ENCODE data around the gene RNF39.
A peak's percentile ranks its signal among the peaks of the same experiment; 100 is the strongest.
"Not testable (repeated sequence)": the region's sequence is repeated elsewhere in the genome, so short reads cannot be mapped to it uniquely, and the experiment has no call there.

The RNF39 gene

DNA sequence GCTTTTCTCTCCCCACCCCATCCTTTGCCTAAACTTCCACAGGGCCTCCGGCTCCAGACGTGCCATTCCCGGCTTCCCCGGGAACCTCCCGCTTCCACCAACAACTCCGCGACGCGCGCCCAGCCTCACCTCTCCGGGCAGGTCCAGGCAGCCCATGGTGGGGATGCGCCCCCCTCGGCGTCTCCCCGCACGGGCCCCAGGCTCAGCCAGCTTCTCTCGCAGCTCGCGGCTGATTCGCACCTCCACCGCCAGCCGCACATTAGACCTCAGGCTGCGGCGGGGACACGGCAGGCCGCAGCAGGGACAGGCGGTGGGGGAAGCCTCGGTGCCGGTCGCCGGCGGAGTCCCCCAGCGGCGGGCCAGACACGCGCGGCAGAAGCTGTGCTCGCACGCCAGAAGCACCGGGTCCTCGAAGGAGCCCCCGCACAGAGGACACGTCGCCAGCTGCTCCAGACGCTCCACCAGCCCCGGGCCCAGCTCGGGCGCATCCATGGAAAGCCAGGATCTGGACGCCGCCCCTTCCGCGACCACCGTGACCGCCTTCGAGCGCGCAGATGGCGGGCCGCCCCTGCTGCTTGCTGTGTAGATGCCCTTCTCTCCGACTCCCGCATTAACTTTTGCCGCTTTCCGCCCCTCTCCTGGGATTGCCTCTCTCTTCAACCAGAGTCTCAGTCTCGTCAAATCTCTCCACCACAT lies at the start of gene RNF39:
Gene RNF39, minus strand, starts transcription at position 676 of the 696 bp plus-strand sequence. Its CDS starts 184 bp downstream, at position 492.
- no peak for DNase-seq (ENCODE audit: low read depth)

DNA sequence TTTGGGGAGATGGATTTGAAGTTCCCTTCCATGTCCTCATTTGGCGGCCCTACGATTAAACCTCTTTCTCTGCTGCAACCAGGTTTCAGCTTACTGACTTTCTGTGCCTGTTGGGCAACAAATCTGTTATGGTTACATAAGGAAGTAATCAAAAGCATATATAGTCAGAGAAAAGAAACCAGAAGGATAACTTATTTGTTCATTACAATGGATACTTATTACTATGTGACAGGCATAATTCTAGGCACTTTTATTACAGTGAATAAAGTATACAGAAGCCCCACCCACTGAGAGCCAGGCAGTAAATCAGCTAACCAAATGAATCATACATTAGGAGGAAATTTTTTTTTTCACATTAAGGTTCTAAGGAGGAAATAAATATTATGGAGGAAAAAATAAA lies 46.9 kb upstream of the RNF39 start:
- no peak for DNase-seq (ENCODE audit: low read depth)

DNA sequence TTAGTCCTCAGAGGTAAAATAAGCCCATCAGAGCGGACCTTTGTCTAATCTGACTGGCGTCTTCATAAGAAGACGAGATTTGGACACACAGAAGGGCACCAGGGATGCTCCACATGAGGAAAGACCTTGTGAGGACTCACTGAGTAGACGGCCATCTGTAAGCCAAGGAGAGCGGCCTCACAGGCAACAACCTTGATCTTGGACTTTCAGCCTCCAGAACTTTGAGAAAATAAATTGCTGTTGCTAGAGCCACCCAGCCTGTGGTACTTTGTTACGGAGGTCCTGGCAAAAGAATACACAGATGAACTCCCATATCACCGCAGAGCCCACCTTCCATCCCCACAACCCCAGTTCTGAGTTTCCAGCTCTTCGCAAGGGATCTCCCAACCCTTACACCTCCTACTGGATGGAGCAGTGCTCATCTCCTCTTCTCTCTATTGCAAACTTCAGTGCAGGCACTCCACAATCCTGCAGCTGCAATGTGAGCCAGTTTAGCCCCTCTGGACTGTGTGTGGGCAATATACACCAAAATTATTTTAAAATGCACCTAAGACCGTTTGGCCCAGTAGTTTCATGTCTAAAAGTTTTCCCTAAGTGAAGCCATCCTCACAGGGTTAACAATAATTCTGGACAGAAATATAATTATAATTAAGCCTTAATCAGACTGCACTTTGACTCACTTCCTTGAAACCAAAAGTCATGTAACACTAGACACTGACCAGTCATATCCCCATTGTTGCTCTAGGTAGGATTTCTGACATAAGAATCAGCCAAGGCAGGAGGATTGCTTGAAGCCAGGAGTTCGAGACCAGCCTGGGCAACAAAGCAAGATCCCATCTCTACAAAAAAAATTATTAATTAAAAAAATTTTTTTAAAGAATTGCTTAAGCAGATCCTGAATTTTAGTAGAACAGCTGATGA lies 46.1 kb upstream of the RNF39 start:
- no peak for DNase-seq (ENCODE audit: low read depth)

GRCh38 chr6:30118691-30119090 lies 43.1 kb upstream of the RNF39 start:
- DNase-seq (ENCODE audit: low read depth) = not testable (repeated sequence)

DNA sequence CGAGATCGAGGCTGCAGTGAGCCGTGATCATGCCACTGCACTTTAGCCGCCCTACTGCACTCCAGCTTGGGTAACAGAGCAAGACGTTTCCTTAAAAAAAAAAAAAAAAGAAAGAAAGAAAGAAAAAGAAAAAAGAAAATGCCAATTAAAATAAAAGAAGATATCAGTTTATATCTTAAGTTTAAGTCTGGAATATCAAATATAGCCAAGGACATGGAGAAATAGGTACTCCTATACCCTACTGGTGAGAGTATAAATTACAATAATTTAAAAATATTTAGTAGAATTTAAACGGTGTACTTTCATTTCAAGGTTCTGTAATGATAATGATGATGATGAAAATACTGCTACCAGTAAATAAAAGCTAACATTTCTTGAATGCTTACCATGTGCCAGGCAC lies 41.2 kb upstream of the RNF39 start:
- DNase-seq (ENCODE audit: low read depth) = no peak

DNA sequence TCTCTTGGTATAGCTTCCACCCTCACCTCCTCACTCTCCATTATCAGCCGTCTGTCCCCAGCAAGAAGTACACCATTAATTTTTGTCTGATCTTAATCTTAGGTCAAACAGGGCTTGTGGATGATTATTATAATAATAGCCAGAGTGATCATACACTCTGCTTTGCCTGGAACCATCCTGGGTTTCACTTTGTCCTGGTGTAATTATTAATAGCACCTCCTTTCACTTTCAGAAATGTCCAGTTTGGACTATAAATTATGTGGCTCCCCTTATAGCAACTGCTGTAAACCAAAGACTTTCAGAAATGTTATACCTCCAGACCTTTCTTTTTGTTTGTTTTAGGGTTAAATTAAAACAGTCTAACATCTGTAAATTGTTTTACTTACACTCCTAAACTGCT lies 38.3 kb upstream of the RNF39 start:
- DNase-seq (ENCODE audit: low read depth) = no peak

DNA sequence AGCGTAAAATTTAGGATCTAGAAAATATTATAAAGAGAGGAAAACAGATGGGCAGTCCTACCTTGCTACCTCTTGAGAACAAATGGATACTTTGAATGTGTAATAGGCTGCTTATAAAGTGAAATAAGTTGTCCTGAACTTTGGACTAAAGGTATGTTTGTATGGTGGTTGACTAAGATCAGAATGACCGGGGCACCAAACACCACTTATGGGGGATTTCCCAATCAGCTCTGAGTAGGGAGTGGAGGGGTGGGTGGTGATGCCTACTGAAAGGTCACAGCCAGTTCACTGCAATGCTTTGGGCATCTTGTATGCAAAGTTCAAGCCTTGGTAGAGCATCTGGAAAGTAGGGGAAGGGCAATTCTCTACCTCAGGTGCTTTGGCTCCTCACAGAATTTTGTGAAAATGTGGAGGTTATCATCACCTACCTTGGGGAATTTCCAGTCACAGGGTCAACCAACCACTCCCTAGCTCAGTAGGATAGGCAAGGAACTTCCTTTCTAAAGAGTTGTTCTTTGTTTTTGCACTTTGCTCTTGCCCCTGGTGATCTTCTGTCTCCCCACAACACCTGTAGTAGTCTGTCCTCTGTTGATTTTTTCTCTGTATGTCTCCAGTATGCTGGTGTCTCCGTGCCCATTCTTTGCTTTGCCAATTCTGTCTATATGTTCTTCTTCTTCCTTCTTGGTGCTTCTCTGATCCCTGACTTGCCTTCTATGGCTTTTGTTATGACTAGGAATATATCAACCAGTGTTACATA lies 37.6 kb upstream of the RNF39 start, which contains the start of gene TRIM31:
Gene TRIM31, minus strand, starts transcription at position 88 of the 757 bp plus-strand sequence. CDS start 285 bp downstream, outside the sequence.
- DNase-seq (ENCODE audit: low read depth) = no peak

DNA sequence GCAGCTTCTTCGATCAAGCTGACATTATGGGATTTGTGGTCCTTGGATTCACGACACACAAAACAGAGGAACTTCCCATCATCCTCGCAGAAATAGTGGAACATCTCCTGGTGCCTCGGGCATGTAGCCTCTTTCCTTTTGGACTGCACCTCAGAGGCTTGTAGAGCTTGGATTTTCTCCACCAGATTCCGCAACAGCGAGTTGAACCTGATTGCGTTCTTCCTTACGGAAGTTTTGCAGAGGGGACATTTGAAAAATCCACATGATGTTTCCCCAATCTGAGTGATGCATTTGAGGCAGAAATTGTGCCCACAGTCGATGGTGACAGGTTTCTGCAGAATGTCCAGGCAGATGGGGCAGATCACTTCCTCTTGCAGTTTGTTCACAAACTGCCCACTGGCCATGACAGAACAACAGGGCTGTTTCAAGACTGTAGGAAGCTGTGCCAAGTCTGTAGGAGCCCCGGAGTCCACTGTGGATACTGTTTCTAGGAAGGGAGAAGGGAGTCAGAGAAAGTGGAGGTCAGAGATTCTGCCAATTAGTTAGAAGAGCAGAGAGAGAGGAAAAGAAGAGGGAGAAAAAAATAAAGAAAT lies 36.9 kb upstream of the RNF39 start:
- no peak for DNase-seq (ENCODE audit: low read depth)

- no peak for DNase-seq (ENCODE audit: low read depth)
Measured at GRCh38 chr6:30111266-30111856, 35.8 kb upstream of the RNF39 start.

GRCh38 chr6:30104661-30105060 lies 29.1 kb upstream of the RNF39 start:
- no peak for DNase-seq (ENCODE audit: low read depth)

- DNase-seq (ENCODE audit: low read depth) = no peak
Measured at GRCh38 chr6:30103872-30104179, 28.3 kb upstream of the RNF39 start.

DNA sequence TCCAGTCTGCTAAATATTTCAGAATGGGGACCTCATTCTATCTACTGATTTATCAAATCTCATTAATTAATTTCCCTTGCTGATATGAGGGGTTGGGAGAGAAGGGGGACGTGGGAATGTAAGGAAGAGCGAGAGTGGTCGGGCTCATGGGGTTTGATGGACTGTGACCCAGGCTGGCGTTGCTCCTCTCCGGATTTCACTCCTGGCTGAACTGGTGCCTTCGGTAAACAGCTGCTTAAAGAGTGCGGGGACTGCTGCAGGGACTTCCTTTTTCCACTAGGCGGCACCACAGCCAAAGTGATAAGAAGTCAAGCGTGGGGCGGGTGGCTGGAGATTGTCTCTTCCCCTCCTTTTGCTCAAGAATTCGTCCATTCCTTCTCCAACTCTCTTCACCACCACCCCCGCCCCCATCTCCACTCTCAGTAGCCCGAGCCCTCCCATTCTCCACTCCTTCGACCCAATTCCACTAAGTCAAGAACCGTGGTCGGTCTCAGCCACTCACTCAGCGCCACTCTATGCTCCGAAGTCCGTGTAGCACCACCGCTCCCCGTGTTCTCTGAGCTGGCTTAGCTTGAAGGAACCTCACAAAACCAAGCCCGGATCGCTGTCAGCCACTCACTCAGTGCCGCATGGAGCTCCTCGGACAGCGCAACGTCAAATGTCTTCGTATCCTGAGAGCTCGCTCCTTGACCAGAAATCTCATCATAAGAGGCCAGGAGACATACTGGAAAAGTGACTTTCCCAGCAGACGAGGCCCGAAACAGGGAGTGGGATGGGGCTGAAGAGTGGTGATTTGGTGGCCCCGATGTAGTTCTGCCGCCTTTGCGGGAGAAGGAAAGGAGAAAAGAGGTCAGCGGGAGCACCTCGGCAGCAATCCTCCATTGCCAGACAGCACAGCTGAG lies 27.7 kb upstream of the RNF39 start:
- DNase-seq (ENCODE audit: low read depth) = peak; percentile 88

- DNase-seq (ENCODE audit: low read depth) = no peak
Measured at GRCh38 chr6:30102414-30102969, 26.9 kb upstream of the RNF39 start.

DNA sequence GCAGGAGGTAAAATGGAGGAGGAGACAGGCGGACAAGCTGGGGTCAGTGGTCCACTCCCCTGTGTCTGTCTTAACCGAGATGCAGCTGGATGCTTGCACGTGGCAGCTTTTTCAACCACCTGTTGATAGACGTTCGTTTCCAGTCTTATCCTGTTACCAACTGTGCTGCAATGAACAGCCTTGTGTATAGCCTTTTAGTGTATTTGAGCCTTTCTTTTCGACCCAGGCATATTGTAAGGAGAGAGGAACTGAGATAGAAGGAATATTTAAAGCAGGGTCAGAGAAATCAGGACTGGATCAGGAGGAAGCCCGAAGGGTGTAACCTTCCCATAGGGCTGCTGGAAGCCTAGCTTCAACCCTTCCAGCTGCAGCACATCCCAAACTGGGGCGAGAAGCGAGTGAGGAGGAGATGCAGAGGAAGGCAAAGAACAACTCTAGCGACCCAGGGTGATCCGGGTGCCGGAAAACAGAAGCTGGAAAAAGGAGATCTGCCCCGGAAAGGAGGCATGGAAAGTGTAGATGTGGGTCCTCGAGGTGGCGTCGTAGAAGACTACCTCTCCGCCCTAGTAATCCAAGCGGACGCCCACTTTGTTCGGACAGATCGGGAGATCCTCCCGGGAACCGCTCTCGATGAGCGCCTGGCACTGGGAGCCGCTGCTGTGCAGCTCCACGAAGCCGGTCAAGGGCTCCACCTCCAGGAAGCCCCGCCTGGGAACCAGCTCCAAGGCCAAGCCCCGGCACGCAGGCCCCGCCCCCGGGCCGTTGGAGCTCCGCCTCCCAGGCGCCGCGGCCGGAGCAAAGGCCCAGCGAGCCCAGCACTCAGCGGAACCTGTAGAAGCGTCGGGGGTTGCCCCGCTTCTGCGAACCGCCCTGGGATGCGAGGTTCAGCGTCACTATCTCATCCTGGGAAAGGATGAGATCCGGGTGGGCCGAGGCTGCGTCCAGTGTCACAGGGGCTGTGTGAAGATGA lies 26.2 kb upstream of the RNF39 start:
- peak; percentile 89 for DNase-seq (ENCODE audit: low read depth)

- DNase-seq (ENCODE audit: low read depth) = no peak
Measured at GRCh38 chr6:30100585-30101443, 25.2 kb upstream of the RNF39 start.

DNA sequence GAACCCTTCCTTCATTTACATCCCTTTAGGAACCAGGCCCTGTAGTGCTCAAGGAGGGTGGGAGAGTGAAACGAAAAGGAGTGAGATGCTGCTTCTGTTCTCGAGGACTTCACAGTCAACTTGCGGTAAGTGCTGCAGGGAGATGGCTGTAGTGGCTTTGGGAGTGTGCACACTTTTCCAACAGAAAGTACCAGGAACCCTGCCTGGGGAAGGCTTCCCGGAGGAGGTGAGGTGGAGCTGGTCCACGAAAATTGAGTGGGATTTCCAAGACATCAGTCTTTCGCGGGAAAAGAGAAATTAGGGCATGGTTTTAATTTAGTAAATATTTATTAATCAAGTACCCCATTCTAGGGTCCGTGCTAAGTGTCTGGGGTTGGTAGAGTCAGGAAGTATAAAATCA lies 24.6 kb upstream of the RNF39 start:
- no peak for DNase-seq (ENCODE audit: low read depth)

- no peak for DNase-seq (ENCODE audit: low read depth)
Measured at GRCh38 chr6:30097902-30098768, 22.6 kb upstream of the RNF39 start.

Data from EH (cell line).